ENCODE results near the gene CYGB. TPM values are rescaled to one million over a fixed set of nuclear protein-coding genes. Genes with fewer than 3 reads are reported as not detected.

CYGB gene
- total RNA-seq, 1 donor from 2014 or later = 30.0 TPM

- Histone ChIP-seq H3K36me3 (no peaks in the 10 kb centered on the region), H3K9me3 (no peaks in the 10 kb centered on the region), H3K4me1 (peaks cover 20% of the 10 kb centered on the region), H3K27me3 (no peaks in the 10 kb centered on the region), H3K27ac (no peak overlapping the region), H3K4me3 (no peak overlapping the region)
- intact Hi-C loops (cut with DNase I) = no loop called here
- no peak for TF ChIP-seq POLR2A (IDR thresholded peaks at IDR 0.05)
- TF ChIP-seq, protein P1, sequence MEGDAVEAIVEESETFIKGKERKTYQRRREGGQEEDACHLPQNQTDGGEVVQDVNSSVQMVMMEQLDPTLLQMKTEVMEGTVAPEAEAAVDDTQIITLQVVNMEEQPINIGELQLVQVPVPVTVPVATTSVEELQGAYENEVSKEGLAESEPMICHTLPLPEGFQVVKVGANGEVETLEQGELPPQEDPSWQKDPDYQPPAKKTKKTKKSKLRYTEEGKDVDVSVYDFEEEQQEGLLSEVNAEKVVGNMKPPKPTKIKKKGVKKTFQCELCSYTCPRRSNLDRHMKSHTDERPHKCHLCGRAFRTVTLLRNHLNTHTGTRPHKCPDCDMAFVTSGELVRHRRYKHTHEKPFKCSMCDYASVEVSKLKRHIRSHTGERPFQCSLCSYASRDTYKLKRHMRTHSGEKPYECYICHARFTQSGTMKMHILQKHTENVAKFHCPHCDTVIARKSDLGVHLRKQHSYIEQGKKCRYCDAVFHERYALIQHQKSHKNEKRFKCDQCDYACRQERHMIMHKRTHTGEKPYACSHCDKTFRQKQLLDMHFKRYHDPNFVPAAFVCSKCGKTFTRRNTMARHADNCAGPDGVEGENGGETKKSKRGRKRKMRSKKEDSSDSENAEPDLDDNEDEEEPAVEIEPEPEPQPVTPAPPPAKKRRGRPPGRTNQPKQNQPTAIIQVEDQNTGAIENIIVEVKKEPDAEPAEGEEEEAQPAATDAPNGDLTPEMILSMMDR (IDR thresholded peaks at IDR 0.05) = no peak
- TF ChIP-seq POLR2AphosphoS5 (IDR thresholded peaks at IDR 0.05; ENCODE audit: insufficient read depth in 1 of 2, low read depth in 1 of 2) = no peak
- no peak for DNase-seq (ENCODE audit: extremely low spot score in 2 of 2)
Observed at GRCh38 chr17:76570877-76571471, 33.5 kb upstream of the CYGB start.

DNA sequence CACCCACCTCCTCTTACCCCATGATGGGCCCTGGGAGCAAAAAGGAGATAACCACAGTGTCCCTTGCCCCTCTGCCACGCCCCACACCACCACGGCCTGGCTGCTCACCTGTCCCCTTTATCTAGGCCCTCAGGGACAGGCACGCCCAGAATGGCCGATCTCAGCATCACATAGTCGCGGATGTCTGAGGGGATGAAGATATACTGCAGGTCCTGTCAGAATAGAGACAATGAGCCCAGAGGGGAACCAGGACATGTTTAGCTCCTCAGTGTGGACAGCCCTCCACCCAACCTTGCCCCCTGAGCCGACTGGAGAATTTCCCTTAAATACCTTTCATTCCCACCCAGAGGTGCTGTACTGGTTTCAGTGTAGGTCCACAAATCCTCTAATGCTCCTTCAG is 32.9 kb upstream of the CYGB start:
- Histone ChIP-seq H3K36me3 (no peaks in the 10 kb centered on the region), H3K4me1 (peaks cover 20% of the 10 kb centered on the region), H3K4me3 (no peak overlapping the region), H3K9me3 (no peaks in the 10 kb centered on the region), H3K27ac (no peak overlapping the region), H3K27me3 (no peaks in the 10 kb centered on the region)
- intact Hi-C loops (cut with DNase I) = no loop called here
- DNase-seq (ENCODE audit: extremely low spot score in 2 of 2) = no peak
- no peak for TF ChIP-seq POLR2A (IDR thresholded peaks at IDR 0.05)
- TF ChIP-seq, protein P1 (IDR thresholded peaks at IDR 0.05) = no peak
- no peak for TF ChIP-seq POLR2AphosphoS5 (IDR thresholded peaks at IDR 0.05; ENCODE audit: insufficient read depth in 1 of 2, low read depth in 1 of 2)

- DNase-seq (ENCODE audit: extremely low spot score in 2 of 2) = no peak
- intact Hi-C loops (cut with DNase I) = no loop called here
- peak in 1 of 2 donors; percentile 20 for TF ChIP-seq POLR2AphosphoS5 (IDR thresholded peaks at IDR 0.05; ENCODE audit: insufficient read depth in 1 of 2, low read depth in 1 of 2)
- TF ChIP-seq, protein P1 (IDR thresholded peaks at IDR 0.05) = no peak
- H3K27ac ChIP-seq = no peak overlapping the region
- no peaks in the 10 kb centered on the region for H3K27me3 ChIP-seq
- peaks cover 0 to 2% of the 10 kb centered on the region in 2 donors for H3K36me3 ChIP-seq
- H3K4me3 ChIP-seq = no peak overlapping the region
- H3K4me1 ChIP-seq = peaks cover 20% of the 10 kb centered on the region
- H3K9me3 ChIP-seq = no peaks in the 10 kb centered on the region
Observed at GRCh38 chr17:76569607-76570279, 32.2 kb upstream of the CYGB start.

GRCh38 chr17:76568811-76569221 is 31.3 kb upstream of the CYGB start:
- DNase-seq (ENCODE audit: extremely low spot score in 2 of 2) = peak in 1 of 2 donors; percentile 94
- Histone ChIP-seq H3K27me3 (no peaks in the 10 kb centered on the region), H3K9me3 (no peaks in the 10 kb centered on the region), H3K36me3 (peaks cover 0 to 10% of the 10 kb centered on the region in 2 donors), H3K4me1 (peaks cover 20% of the 10 kb centered on the region), H3K4me3 (no peak overlapping the region), H3K27ac (no peak overlapping the region)
- no peak for TF ChIP-seq POLR2AphosphoS5 (IDR thresholded peaks at IDR 0.05; ENCODE audit: insufficient read depth in 1 of 2, low read depth in 1 of 2)
- TF ChIP-seq POLR2A (IDR thresholded peaks at IDR 0.05) = no peak
- TF ChIP-seq, protein P1 (IDR thresholded peaks at IDR 0.05) = no peak
- intact Hi-C loops (cut with DNase I) = no loop called here

Data from vagina (tissue), 2 donors.